Measurements from ENCODE around the gene AADACL3. TPM values are rescaled to one million over a fixed set of nuclear protein-coding genes. Genes with fewer than 3 reads are reported as not detected.

Gene AADACL3
- total and polyA plus RNA-seq, 2 of the 8 experiments (the other 6 are each of a cell fraction or from before 2014, with no cell fraction given): 0.33 to 2.3 TPM

DNA sequence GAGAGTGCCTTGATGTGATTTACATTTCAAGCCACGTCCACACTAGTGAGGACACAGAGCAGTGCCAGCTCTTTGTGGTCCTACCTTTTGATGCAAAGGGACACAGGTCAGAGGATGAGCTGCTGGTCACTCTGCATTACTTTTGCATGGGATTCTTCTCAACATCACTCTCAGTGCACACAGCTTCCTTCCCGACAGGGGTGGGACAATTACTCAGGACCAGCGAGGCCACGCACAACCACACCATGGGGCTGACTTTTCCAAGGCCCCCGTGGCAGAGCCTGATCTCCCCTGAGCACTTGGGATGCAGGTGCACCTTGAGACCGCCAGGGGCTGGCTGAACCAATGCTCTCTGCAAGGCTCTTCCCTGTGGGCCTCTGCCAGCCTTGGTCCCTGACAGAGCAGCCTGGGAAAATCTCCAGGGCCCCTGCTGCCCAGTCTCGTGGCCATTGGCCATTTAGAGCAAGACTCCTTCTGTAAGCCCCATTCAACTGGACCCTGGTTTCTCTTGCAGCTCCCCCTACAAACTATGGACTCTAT is 44.4 kb downstream of the AADACL3 start (continued):
- TF ChIP-seq, protein P1, sequence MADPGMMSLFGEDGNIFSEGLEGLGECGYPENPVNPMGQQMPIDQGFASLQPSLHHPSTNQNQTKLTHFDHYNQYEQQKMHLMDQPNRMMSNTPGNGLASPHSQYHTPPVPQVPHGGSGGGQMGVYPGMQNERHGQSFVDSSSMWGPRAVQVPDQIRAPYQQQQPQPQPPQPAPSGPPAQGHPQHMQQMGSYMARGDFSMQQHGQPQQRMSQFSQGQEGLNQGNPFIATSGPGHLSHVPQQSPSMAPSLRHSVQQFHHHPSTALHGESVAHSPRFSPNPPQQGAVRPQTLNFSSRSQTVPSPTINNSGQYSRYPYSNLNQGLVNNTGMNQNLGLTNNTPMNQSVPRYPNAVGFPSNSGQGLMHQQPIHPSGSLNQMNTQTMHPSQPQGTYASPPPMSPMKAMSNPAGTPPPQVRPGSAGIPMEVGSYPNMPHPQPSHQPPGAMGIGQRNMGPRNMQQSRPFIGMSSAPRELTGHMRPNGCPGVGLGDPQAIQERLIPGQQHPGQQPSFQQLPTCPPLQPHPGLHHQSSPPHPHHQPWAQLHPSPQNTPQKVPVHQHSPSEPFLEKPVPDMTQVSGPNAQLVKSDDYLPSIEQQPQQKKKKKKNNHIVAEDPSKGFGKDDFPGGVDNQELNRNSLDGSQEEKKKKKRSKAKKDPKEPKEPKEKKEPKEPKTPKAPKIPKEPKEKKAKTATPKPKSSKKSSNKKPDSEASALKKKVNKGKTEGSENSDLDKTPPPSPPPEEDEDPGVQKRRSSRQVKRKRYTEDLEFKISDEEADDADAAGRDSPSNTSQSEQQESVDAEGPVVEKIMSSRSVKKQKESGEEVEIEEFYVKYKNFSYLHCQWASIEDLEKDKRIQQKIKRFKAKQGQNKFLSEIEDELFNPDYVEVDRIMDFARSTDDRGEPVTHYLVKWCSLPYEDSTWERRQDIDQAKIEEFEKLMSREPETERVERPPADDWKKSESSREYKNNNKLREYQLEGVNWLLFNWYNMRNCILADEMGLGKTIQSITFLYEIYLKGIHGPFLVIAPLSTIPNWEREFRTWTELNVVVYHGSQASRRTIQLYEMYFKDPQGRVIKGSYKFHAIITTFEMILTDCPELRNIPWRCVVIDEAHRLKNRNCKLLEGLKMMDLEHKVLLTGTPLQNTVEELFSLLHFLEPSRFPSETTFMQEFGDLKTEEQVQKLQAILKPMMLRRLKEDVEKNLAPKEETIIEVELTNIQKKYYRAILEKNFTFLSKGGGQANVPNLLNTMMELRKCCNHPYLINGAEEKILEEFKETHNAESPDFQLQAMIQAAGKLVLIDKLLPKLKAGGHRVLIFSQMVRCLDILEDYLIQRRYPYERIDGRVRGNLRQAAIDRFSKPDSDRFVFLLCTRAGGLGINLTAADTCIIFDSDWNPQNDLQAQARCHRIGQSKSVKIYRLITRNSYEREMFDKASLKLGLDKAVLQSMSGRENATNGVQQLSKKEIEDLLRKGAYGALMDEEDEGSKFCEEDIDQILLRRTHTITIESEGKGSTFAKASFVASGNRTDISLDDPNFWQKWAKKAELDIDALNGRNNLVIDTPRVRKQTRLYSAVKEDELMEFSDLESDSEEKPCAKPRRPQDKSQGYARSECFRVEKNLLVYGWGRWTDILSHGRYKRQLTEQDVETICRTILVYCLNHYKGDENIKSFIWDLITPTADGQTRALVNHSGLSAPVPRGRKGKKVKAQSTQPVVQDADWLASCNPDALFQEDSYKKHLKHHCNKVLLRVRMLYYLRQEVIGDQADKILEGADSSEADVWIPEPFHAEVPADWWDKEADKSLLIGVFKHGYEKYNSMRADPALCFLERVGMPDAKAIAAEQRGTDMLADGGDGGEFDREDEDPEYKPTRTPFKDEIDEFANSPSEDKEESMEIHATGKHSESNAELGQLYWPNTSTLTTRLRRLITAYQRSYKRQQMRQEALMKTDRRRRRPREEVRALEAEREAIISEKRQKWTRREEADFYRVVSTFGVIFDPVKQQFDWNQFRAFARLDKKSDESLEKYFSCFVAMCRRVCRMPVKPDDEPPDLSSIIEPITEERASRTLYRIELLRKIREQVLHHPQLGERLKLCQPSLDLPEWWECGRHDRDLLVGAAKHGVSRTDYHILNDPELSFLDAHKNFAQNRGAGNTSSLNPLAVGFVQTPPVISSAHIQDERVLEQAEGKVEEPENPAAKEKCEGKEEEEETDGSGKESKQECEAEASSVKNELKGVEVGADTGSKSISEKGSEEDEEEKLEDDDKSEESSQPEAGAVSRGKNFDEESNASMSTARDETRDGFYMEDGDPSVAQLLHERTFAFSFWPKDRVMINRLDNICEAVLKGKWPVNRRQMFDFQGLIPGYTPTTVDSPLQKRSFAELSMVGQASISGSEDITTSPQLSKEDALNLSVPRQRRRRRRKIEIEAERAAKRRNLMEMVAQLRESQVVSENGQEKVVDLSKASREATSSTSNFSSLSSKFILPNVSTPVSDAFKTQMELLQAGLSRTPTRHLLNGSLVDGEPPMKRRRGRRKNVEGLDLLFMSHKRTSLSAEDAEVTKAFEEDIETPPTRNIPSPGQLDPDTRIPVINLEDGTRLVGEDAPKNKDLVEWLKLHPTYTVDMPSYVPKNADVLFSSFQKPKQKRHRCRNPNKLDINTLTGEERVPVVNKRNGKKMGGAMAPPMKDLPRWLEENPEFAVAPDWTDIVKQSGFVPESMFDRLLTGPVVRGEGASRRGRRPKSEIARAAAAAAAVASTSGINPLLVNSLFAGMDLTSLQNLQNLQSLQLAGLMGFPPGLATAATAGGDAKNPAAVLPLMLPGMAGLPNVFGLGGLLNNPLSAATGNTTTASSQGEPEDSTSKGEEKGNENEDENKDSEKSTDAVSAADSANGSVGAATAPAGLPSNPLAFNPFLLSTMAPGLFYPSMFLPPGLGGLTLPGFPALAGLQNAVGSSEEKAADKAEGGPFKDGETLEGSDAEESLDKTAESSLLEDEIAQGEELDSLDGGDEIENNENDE (IDR thresholded peaks at IDR 0.05; ENCODE audit: insufficient replicate concordance, low read length): no peak
- TF ChIP-seq RAD21 (IDR thresholded peaks at IDR 0.05 in 1 of 2, conservative IDR thresholded peaks at IDR 0.05 in 1 of 2; ENCODE audit: low read depth in 2 of 2, low read length in 2 of 2) (peak; percentile 23 to 54; a peak in 3 of 4 replicates), TAF1 (IDR thresholded peaks at IDR 0.05; ENCODE audit: low read depth, low read length) (no peak), ZNF274 (IDR thresholded peaks at IDR 0.05; ENCODE audit: borderline replicate concordance, extremely low read depth, low read length) (no peak), EP300 (IDR thresholded peaks at IDR 0.05; ENCODE audit: borderline replicate concordance in 1 of 2, low read depth in 2 of 2, low read length in 2 of 2) (no peak), BACH1 (IDR thresholded peaks at IDR 0.05; ENCODE audit: low read length) (no peak), TCF12 (IDR thresholded peaks at IDR 0.05; ENCODE audit: low read depth, low read length) (no peak)
- TF ChIP-seq, protein P2, sequence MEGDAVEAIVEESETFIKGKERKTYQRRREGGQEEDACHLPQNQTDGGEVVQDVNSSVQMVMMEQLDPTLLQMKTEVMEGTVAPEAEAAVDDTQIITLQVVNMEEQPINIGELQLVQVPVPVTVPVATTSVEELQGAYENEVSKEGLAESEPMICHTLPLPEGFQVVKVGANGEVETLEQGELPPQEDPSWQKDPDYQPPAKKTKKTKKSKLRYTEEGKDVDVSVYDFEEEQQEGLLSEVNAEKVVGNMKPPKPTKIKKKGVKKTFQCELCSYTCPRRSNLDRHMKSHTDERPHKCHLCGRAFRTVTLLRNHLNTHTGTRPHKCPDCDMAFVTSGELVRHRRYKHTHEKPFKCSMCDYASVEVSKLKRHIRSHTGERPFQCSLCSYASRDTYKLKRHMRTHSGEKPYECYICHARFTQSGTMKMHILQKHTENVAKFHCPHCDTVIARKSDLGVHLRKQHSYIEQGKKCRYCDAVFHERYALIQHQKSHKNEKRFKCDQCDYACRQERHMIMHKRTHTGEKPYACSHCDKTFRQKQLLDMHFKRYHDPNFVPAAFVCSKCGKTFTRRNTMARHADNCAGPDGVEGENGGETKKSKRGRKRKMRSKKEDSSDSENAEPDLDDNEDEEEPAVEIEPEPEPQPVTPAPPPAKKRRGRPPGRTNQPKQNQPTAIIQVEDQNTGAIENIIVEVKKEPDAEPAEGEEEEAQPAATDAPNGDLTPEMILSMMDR (IDR thresholded peaks at IDR 0.05; ENCODE audit: control extremely low read depth in 1 of 3, insufficient read depth in 1 of 3, low read depth in 1 of 3, low read length in 3 of 3): peak; percentile 52 to 74 (median 72)
